ENCODE measurements around the gene WAS. TPM values are rescaled to one million over a fixed set of nuclear protein-coding genes. Genes with fewer than 3 reads are reported as not detected.

Gene WAS
- polyA plus RNA-seq, 3 donors, result 22.8 to 159 (median 38.0) TPM

- Histone ChIP-seq H3K79me2 (ENCODE audit: insufficient read depth, low read length) (no peaks in the 10 kb centered on the region), H3K27ac (ENCODE audit: low read depth in 1 of 2, low read length in 2 of 2) (no peak overlapping the region), H2AFZ (ENCODE audit: insufficient read depth, low read depth, low read length, poor library complexity, severe bottlenecking) (no peak overlapping the region), H3K9ac (ENCODE audit: insufficient read depth, low read length, poor library complexity, severe bottlenecking) (no peak overlapping the region), H3K27me3 (ENCODE audit: control insufficient read depth in 2 of 2, insufficient read depth in 2 of 2, low read length in 2 of 2) (peaks cover 0 to 2% of the 10 kb centered on the region in 2 donors), H3K4me1 (ENCODE audit: control insufficient read depth in 1 of 2, insufficient read depth in 2 of 2, low read length in 2 of 2) (no peaks in the 10 kb centered on the region), H3K36me3 (replicated peaks in 1 of 2; ENCODE audit: control insufficient read depth in 1 of 2, insufficient read depth in 2 of 2, low read length in 2 of 2) (no peaks in the 10 kb centered on the region), H3K4me2 (replicated peaks; ENCODE audit: extremely low read depth, low read length, poor library complexity, severe bottlenecking) (no peak overlapping the region), H3K9me3 (replicated peaks in 1 of 2; ENCODE audit: control insufficient read depth in 1 of 2, insufficient read depth in 1 of 2, low read length in 2 of 2) (no peaks in the 10 kb centered on the region), H3K4me3 (replicated peaks in 1 of 3; ENCODE audit: low read depth in 2 of 3, low read length in 3 of 3) (no peak overlapping the region), H4K20me1 (ENCODE audit: insufficient read depth, low read length) (no peaks in the 10 kb centered on the region)
- H3K27ac Mint-ChIP-seq, result no peak overlapping the region
- intact Hi-C loops (cut with micrococcal nuclease), result no loop called here
- H3K36me3 Mint-ChIP-seq, result no peaks in the 10 kb centered on the region
- H3K9me3 Mint-ChIP-seq, result no peaks in the 10 kb centered on the region
- TF ChIP-seq CTCF (IDR thresholded peaks at IDR 0.05), result no peak
- H3K4me3 Mint-ChIP-seq, result no peak overlapping the region
- peaks cover 0 to 3% (median 0%) of the 10 kb centered on the region in 3 donors for H3K27me3 Mint-ChIP-seq (ENCODE audit: low read depth in 3 of 3)
- H3K4me1 Mint-ChIP-seq, result no peaks in the 10 kb centered on the region
- DNase-seq, result no peak
These were observed 45.1 kb downstream of the WAS start for GRCh38 chrX:48728653-48729052.

GRCh38 chrX:48736303-48736702 lies 52.7 kb downstream of the WAS start:
- Histone ChIP-seq H3K4me2 (replicated peaks; ENCODE audit: extremely low read depth, low read length, poor library complexity, severe bottlenecking) (peak overlapping the region; percentile 70), H4K20me1 (ENCODE audit: insufficient read depth, low read length) (no peaks in the 10 kb centered on the region), H3K9me3 (replicated peaks in 1 of 2; ENCODE audit: control insufficient read depth in 1 of 2, insufficient read depth in 1 of 2, low read length in 2 of 2) (no peaks in the 10 kb centered on the region), H2AFZ (ENCODE audit: insufficient read depth, low read depth, low read length, poor library complexity, severe bottlenecking) (peak overlapping the region; percentile 21), H3K9ac (ENCODE audit: insufficient read depth, low read length, poor library complexity, severe bottlenecking) (no peak overlapping the region), H3K4me3 (replicated peaks in 1 of 3; ENCODE audit: low read depth in 2 of 3, low read length in 3 of 3) (no peak overlapping the region), H3K27ac (ENCODE audit: low read depth in 1 of 2, low read length in 2 of 2) (no peak overlapping the region), H3K79me2 (ENCODE audit: insufficient read depth, low read length) (no peaks in the 10 kb centered on the region), H3K36me3 (replicated peaks in 1 of 2; ENCODE audit: control insufficient read depth in 1 of 2, insufficient read depth in 2 of 2, low read length in 2 of 2) (no peaks in the 10 kb centered on the region), H3K27me3 (ENCODE audit: control insufficient read depth in 2 of 2, insufficient read depth in 2 of 2, low read length in 2 of 2) (no peaks in the 10 kb centered on the region), H3K4me1 (ENCODE audit: control insufficient read depth in 1 of 2, insufficient read depth in 2 of 2, low read length in 2 of 2) (peaks cover 7 to 11% of the 10 kb centered on the region in 2 donors)
- Mint-ChIP-seq H3K36me3 (no peaks in the 10 kb centered on the region), H3K27ac (peak overlapping the region in 5 of 7 donors; percentile 6 to 96 (median 25)), H3K27me3 (ENCODE audit: low read depth in 3 of 3) (peaks cover 1 to 7% (median 2%) of the 10 kb centered on the region in 3 donors), H3K4me3 (peak overlapping the region in 1 of 2 donors; percentile 77), H3K4me1 (peaks cover 16% of the 10 kb centered on the region), H3K9me3 (peaks cover 0 to 3% (median 0%) of the 10 kb centered on the region in 7 donors)
- TF ChIP-seq CTCF (IDR thresholded peaks at IDR 0.05), result no peak
- 100% methylated on average over 1 of the region's 1 CpG for WGBS (ENCODE audit: insufficient coverage)
- no peak for DNase-seq
- intact Hi-C loops (cut with micrococcal nuclease), result loop anchor here in 1 of 2 donors (5.0 kb wide), 1 partner anchor 66 kb away; the partner anchor contains the start of gene HDAC6

Data from CD14-positive monocyte (primary cell).